ENCODE measurements around the gene MARCHF5. TPM values are rescaled to one million over a fixed set of nuclear protein-coding genes. Genes with fewer than 3 reads are reported as not detected.

MARCHF5 gene
- total and polyA plus RNA-seq, 2 donors (not counting 3 experiments of a cell fraction or from before 2014, with no cell fraction given), result 23.4 to 48.0 TPM

DNA sequence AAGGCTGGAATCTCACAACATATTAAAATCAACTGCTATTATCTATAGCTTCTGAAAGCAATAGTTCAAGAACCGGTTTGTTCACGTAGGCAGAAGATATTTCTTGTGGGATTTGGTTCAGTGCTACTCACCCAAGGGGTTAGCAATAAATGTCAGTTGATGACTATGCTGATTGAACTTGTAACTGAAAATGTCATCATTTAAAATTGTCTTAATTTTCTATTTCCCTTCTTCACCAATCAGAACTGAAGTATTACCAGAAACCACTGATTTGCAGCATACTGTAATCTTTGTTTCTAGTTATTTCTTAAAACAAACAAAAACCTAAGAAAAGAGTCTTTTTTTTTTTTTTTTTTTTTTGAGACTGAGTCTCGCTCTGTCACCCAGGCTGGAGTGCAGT lies 46.2 kb upstream of the MARCHF5 start:
- Histone ChIP-seq H3K27me3 (ENCODE audit: control insufficient read depth in 2 of 2, insufficient read depth in 2 of 2, low read length in 2 of 2) (no peaks in the 10 kb centered on the region), H3K9me1 (replicated peaks; ENCODE audit: control insufficient read depth, extremely low read depth, insufficient read depth, low read length) (no peaks in the 10 kb centered on the region), H3K9ac (replicated peaks; ENCODE audit: extremely low read depth, insufficient read depth, low read length) (no peak overlapping the region), H3K79me2 (ENCODE audit: control insufficient read depth, insufficient read depth, low read length) (no peaks in the 10 kb centered on the region), H3K4me2 (ENCODE audit: insufficient read depth, low read length) (no peak overlapping the region), H3K4me1 (ENCODE audit: control insufficient read depth, extremely low read depth, insufficient read depth, low read length) (peaks cover 10% of the 10 kb centered on the region), H4K20me1 (replicated peaks; ENCODE audit: control insufficient read depth, extremely low read depth, insufficient read depth, low read length) (no peaks in the 10 kb centered on the region), H2AFZ (ENCODE audit: low read depth, low read length) (no peak overlapping the region), H3K27ac (ENCODE audit: insufficient read depth, low read depth, low read length) (no peak overlapping the region), H3K9me3 (replicated peaks; ENCODE audit: control insufficient read depth, insufficient read depth, low read length) (no peaks in the 10 kb centered on the region), H3K36me3 (ENCODE audit: control insufficient read depth in 2 of 2, extremely low read depth in 1 of 2, insufficient read depth in 2 of 2, low read length in 2 of 2) (no peaks in the 10 kb centered on the region), H3K4me3 (replicated peaks in 1 of 3; ENCODE audit: insufficient read depth in 1 of 3, low read depth in 1 of 3, low read length in 3 of 3) (no peak overlapping the region)
- CTCF ChIA-PET, result interaction anchor here (0.7 to 1.1 kb wide), 2 partner anchors 119 to 157 kb away, joined by 3 read pairs; no protein-coding TSS in a partner anchor
- DNase-seq (ENCODE audit: low read depth, low spot score), result no peak
- no peak for TF ChIP-seq EZH2 (IDR thresholded peaks at IDR 0.05; ENCODE audit: borderline replicate concordance, low read depth, low read length, severe bottlenecking)
- TF ChIP-seq CTCF (IDR thresholded peaks at IDR 0.05; ENCODE audit: extremely low read depth in 1 of 2, insufficient read depth in 1 of 2, low read depth in 1 of 2, low read length in 2 of 2), result no peak
- no peak for TF ChIP-seq GATA2 (IDR thresholded peaks at IDR 0.05; ENCODE audit: insufficient read depth, insufficient read length, low read depth, low read length)
- intact Hi-C loops (cut with micrococcal nuclease), result no loop called here
- FAIRE-seq, result no peak
- BruUV-seq (replicated peaks), result no TSS peak
- dilution Hi-C loops (cut with MboI; ENCODE audit: extremely low pct_ligation_motif_present, low sequenced_read_pairs), result no loop called here
- POLR2A ChIA-PET, result no interaction called here

DNA sequence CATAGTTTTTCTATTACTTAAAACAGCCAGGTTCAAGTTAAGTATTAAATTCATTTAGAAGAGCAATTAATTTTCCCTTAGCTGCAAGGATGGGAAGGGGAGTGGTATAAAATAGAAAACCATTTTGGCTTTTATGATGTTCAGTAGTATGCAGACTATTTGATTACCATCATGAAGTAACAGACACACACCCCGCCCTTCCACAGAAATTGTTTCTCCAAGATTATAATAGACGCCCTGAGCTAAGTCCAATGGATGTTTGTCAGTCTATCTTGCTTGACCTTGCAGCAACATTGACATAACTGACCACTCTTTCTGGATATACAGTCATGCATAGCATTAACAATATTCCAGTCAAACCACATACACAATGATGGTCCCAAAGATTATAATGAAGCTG lies 42.4 kb upstream of the MARCHF5 start:
- no peak for FAIRE-seq
- DNase-seq (ENCODE audit: low read depth, low spot score), result no peak
- no peak overlapping the region for H3K4me3 ChIP-seq (replicated peaks in 1 of 3; ENCODE audit: insufficient read depth in 1 of 3, low read depth in 1 of 3, low read length in 3 of 3)
- H3K4me1 ChIP-seq (ENCODE audit: control insufficient read depth, extremely low read depth, insufficient read depth, low read length), result no peaks in the 10 kb centered on the region
- no peak overlapping the region for H3K9ac ChIP-seq (replicated peaks; ENCODE audit: extremely low read depth, insufficient read depth, low read length)
- ChIA-PET CTCF (interaction anchor here (0.7 to 1.4 kb wide), 2 partner anchors 13 to 41 kb away, joined by 3 to 5 read pairs; no protein-coding TSS in a partner anchor), POLR2A (interaction anchor here (1.1 kb wide), 1 partner anchor 44 kb away, joined by 3 read pairs; no protein-coding TSS in a partner anchor)
- H3K79me2 ChIP-seq (ENCODE audit: control insufficient read depth, insufficient read depth, low read length), result no peaks in the 10 kb centered on the region
- no peak overlapping the region for H3K27ac ChIP-seq (ENCODE audit: insufficient read depth, low read depth, low read length)
- TF ChIP-seq JUN (IDR thresholded peaks at IDR 0.05; ENCODE audit: borderline replicate concordance, insufficient read depth, insufficient read length, low read depth) (no peak), FOS (IDR thresholded peaks at IDR 0.05; ENCODE audit: borderline replicate concordance, insufficient read depth, low read length) (no peak), GATA2 (IDR thresholded peaks at IDR 0.05; ENCODE audit: insufficient read depth, insufficient read length, low read depth, low read length) (no peak), POLR2A (IDR thresholded peaks at IDR 0.05; ENCODE audit: low read depth, low read length) (no peak), MYC (IDR thresholded peaks at IDR 0.05; ENCODE audit: low read depth, low read length) (no peak), CTCF (IDR thresholded peaks at IDR 0.05; ENCODE audit: extremely low read depth in 1 of 2, insufficient read depth in 1 of 2, low read depth in 1 of 2, low read length in 2 of 2) (no peak), POLR2AphosphoS5 (IDR thresholded peaks at IDR 0.05; ENCODE audit: insufficient read depth, low read depth, low read length) (no peak), EZH2 (IDR thresholded peaks at IDR 0.05; ENCODE audit: borderline replicate concordance, low read depth, low read length, severe bottlenecking) (no peak)
- TF ChIP-seq, protein P1, sequence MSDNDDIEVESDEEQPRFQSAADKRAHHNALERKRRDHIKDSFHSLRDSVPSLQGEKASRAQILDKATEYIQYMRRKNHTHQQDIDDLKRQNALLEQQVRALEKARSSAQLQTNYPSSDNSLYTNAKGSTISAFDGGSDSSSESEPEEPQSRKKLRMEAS (IDR thresholded peaks at IDR 0.05; ENCODE audit: insufficient read depth, insufficient read length), result no peak
- no peak overlapping the region for H2AFZ ChIP-seq (ENCODE audit: low read depth, low read length)
- no peaks in the 10 kb centered on the region for H3K36me3 ChIP-seq (ENCODE audit: control insufficient read depth in 2 of 2, extremely low read depth in 1 of 2, insufficient read depth in 2 of 2, low read length in 2 of 2)
- no peaks in the 10 kb centered on the region for H3K9me3 ChIP-seq (replicated peaks; ENCODE audit: control insufficient read depth, insufficient read depth, low read length)
- H3K27me3 ChIP-seq (ENCODE audit: control insufficient read depth in 2 of 2, insufficient read depth in 2 of 2, low read length in 2 of 2), result no peaks in the 10 kb centered on the region
- intact Hi-C loops (cut with micrococcal nuclease), result no loop called here
- BruUV-seq (replicated peaks), result no TSS peak
- no peaks in the 10 kb centered on the region for H4K20me1 ChIP-seq (replicated peaks; ENCODE audit: control insufficient read depth, extremely low read depth, insufficient read depth, low read length)
- no peaks in the 10 kb centered on the region for H3K9me1 ChIP-seq (replicated peaks; ENCODE audit: control insufficient read depth, extremely low read depth, insufficient read depth, low read length)
- no peak overlapping the region for H3K4me2 ChIP-seq (ENCODE audit: insufficient read depth, low read length)
- dilution Hi-C loops (cut with MboI; ENCODE audit: extremely low pct_ligation_motif_present, low sequenced_read_pairs), result no loop called here

Data from endothelial cell of umbilical vein (primary cell).